ENCODE data around the gene HOGA1.

HOGA1 gene

GRCh38 chr10:97599272-97599619 is 15.1 kb downstream of the HOGA1 start:
- H3K27ac Mint-ChIP-seq, result no peak overlapping the region
- H3K4me1 Mint-ChIP-seq, result peaks cover 22% of the 10 kb centered on the region
- TF ChIP-seq, protein P1, sequence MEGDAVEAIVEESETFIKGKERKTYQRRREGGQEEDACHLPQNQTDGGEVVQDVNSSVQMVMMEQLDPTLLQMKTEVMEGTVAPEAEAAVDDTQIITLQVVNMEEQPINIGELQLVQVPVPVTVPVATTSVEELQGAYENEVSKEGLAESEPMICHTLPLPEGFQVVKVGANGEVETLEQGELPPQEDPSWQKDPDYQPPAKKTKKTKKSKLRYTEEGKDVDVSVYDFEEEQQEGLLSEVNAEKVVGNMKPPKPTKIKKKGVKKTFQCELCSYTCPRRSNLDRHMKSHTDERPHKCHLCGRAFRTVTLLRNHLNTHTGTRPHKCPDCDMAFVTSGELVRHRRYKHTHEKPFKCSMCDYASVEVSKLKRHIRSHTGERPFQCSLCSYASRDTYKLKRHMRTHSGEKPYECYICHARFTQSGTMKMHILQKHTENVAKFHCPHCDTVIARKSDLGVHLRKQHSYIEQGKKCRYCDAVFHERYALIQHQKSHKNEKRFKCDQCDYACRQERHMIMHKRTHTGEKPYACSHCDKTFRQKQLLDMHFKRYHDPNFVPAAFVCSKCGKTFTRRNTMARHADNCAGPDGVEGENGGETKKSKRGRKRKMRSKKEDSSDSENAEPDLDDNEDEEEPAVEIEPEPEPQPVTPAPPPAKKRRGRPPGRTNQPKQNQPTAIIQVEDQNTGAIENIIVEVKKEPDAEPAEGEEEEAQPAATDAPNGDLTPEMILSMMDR (IDR thresholded peaks at IDR 0.05), result no peak
- no peak overlapping the region for H3K4me3 Mint-ChIP-seq
- peaks cover 4% of the 10 kb centered on the region for H3K27me3 Mint-ChIP-seq (ENCODE audit: low read depth, poor library complexity)
- no peak for DNase-seq
- no peaks in the 10 kb centered on the region for H3K9me3 Mint-ChIP-seq
- H3K36me3 Mint-ChIP-seq (ENCODE audit: low read depth), result no peaks in the 10 kb centered on the region

GRCh38 chr10:97600616-97601015 is 16.4 kb downstream of the HOGA1 start:
- no peaks in the 10 kb centered on the region for H3K36me3 Mint-ChIP-seq (ENCODE audit: low read depth)
- no peak overlapping the region for H3K27ac Mint-ChIP-seq
- no peak for DNase-seq
- H3K4me1 Mint-ChIP-seq, result peaks cover 22% of the 10 kb centered on the region
- TF ChIP-seq, protein P1 (IDR thresholded peaks at IDR 0.05), result no peak
- no peak overlapping the region for H3K4me3 Mint-ChIP-seq
- peaks cover 4% of the 10 kb centered on the region for H3K27me3 Mint-ChIP-seq (ENCODE audit: low read depth, poor library complexity)
- H3K9me3 Mint-ChIP-seq, result no peaks in the 10 kb centered on the region

GRCh38 chr10:97601268-97602215 is 17.4 kb downstream of the HOGA1 start:
- no peak overlapping the region for H3K27ac Mint-ChIP-seq
- TF ChIP-seq, protein P1 (IDR thresholded peaks at IDR 0.05), result no peak
- no peaks in the 10 kb centered on the region for H3K36me3 Mint-ChIP-seq (ENCODE audit: low read depth)
- H3K4me3 Mint-ChIP-seq, result no peak overlapping the region
- peaks cover 22% of the 10 kb centered on the region for H3K4me1 Mint-ChIP-seq
- no peak for DNase-seq
- no peaks in the 10 kb centered on the region for H3K9me3 Mint-ChIP-seq
- H3K27me3 Mint-ChIP-seq (ENCODE audit: low read depth, poor library complexity), result peaks cover 4% of the 10 kb centered on the region

DNA sequence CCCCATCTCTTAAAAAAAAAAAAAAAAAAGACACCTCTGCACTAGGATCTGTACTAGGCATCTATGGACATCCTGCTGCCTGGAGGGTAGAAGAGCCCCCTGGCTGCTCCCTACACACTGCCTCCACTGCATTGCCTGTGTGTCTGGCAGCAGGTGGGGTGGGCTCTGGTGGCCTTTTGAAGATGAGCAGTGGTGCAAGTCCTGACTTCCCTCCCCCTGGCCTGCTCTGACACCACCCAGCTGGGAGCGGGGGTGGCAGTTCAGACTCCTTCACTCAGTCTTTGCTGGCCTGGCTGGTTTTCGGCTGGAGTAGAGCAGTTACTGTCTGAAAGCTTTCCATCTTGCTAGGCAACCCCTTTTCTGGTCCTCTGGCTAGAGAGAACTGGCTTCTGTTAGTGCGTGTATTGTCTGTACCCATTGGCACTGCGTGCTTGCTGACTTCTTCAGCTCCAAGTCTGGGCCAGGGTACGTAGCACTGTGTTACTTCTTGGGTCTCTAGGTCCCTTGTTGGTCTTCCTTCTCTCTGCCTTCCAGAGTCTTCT is 23.0 kb downstream of the HOGA1 start:
- no peaks in the 10 kb centered on the region for H3K36me3 Mint-ChIP-seq (ENCODE audit: low read depth)

GRCh38 chr10:97608991-97609561 is 24.9 kb downstream of the HOGA1 start:
- H3K9me3 Mint-ChIP-seq, result no peaks in the 10 kb centered on the region

More for the DNA sequence above, 23.0 kb downstream of the HOGA1 start:
- peak overlapping the region; percentile 96 for H3K27ac Mint-ChIP-seq
- H3K27me3 Mint-ChIP-seq (ENCODE audit: low read depth, poor library complexity), result no peaks in the 10 kb centered on the region
- no peak overlapping the region for H3K4me3 Mint-ChIP-seq
- no peak for DNase-seq
- no peaks in the 10 kb centered on the region for H3K9me3 Mint-ChIP-seq
- TF ChIP-seq, protein P1 (IDR thresholded peaks at IDR 0.05), result no peak
- peaks cover 12% of the 10 kb centered on the region for H3K4me1 Mint-ChIP-seq

More at GRCh38 chr10:97608991-97609561, 24.9 kb downstream of the HOGA1 start:
- H3K27me3 Mint-ChIP-seq (ENCODE audit: low read depth, poor library complexity), result no peaks in the 10 kb centered on the region
- DNase-seq, result no peak
- TF ChIP-seq, protein P1 (IDR thresholded peaks at IDR 0.05), result no peak
- H3K27ac Mint-ChIP-seq, result peak overlapping the region; percentile 76
- no peaks in the 10 kb centered on the region for H3K36me3 Mint-ChIP-seq (ENCODE audit: low read depth)
- peaks cover 6% of the 10 kb centered on the region for H3K4me1 Mint-ChIP-seq
- H3K4me3 Mint-ChIP-seq, result no peak overlapping the region

Measured in nephron progenitor cell (in vitro differentiated cells).